HepG2 (cell line): ENCODE results near the gene ANKRD17. TPM values are rescaled to one million over a fixed set of nuclear protein-coding genes. Genes with fewer than 3 reads are reported as not detected.
A peak's percentile ranks its signal among the peaks of the same experiment; 100 is the strongest.

Experiments
- ARNT ChIP-seq: fragments of 450-650 bp; IDR thresholded peaks from 2 replicates; pipeline ENCODE4 v1.6.1; 2017
- FIP1L1 ChIP-seq: fragments of 200-400 bp; formaldehyde crosslinking; IDR thresholded peaks from 2 replicates; pipeline ENCODE4 v1.6.1; 2018; ENCODE audit warnings: low read depth, mild to moderate bottlenecking, low read length, moderate library complexity, borderline replicate concordance; ENCODE audit not compliant: insufficient read depth
- GABPA ChIP-seq, 2 experiments: IDR thresholded peaks; 2 replicates each; pipeline ENCODE4 v1.6.1; 2011 to 2016; ENCODE audit warnings: low read depth in 2 of 2, low read length in 1 of 2, missing biosample characterization in 1 of 2, missing genetic modification characterization in 1 of 2
- NFYC ChIP-seq: IDR thresholded peaks from 2 replicates; pipeline ENCODE4 v1.6.1; 2016; ENCODE audit warnings: missing genetic modification reagents, missing compliant biosample characterization
- PHB2 ChIP-seq: fragments of 450-650 bp; IDR thresholded peaks from 2 replicates; pipeline ENCODE4 v1.6.1; 2018; ENCODE audit not compliant: partially characterized antibody
- SATB2 ChIP-seq: sonication (generic); formaldehyde crosslinking; IDR thresholded peaks from 2 replicates; pipeline ENCODE4 v1.5.0; 2020; ENCODE audit warnings: missing genetic modification reagents
- SRSF1 ChIP-seq: fragments of 200-400 bp; formaldehyde crosslinking; optimal IDR thresholded peaks from 2 replicates; pipeline ENCODE3; 2017; ENCODE audit warnings: mild to moderate bottlenecking, low read depth, low read length, moderate library complexity
- SRSF9 ChIP-seq: fragments of 200-400 bp; formaldehyde crosslinking; IDR thresholded peaks from 2 replicates; pipeline ENCODE4 v1.6.1; 2018; ENCODE audit warnings: borderline replicate concordance, mild to moderate bottlenecking, low read depth, low read length; ENCODE audit not compliant: insufficient read depth, poor library complexity, severe bottlenecking
- TOE1 ChIP-seq: sonication (generic); formaldehyde crosslinking; IDR thresholded peaks from 2 replicates; pipeline ENCODE4 v1.4.0; 2020; ENCODE audit warnings: mild to moderate bottlenecking, missing genetic modification reagents
- ZBTB21 ChIP-seq: sonication (generic); formaldehyde crosslinking; IDR thresholded peaks from 2 replicates; pipeline ENCODE4 v1.4.0; 2020; ENCODE audit warnings: missing genetic modification reagents
- ZFP36 ChIP-seq: fragments of 150-350 bp; IDR thresholded peaks from 2 replicates; pipeline ENCODE4 v1.6.1; 2018; ENCODE audit warnings: borderline replicate concordance, low read length, low read depth; ENCODE audit not compliant: partially characterized antibody
- ZNF207 ChIP-seq: fragments of 450-650 bp; IDR thresholded peaks from 2 replicates; pipeline ENCODE4 v1.6.1; 2016; ENCODE audit warnings: antibody characterized with exemption, borderline replicate concordance
- ZNF468 ChIP-seq: sonication (generic); formaldehyde crosslinking; IDR thresholded peaks from 2 replicates; pipeline ENCODE4 v1.8.0; 2022; ENCODE audit warnings: mild to moderate bottlenecking, moderate library complexity, missing genetic modification reagents
- ZNF564 ChIP-seq: sonication (generic); formaldehyde crosslinking; IDR thresholded peaks from 2 replicates; pipeline ENCODE4 v1.8.1; 2023; ENCODE audit warnings: mild to moderate bottlenecking, missing genetic modification reagents
- ZNF598 ChIP-seq: sonication (generic); formaldehyde crosslinking; IDR thresholded peaks from 2 replicates; pipeline ENCODE4 v1.5.1; 2020; ENCODE audit warnings: mild to moderate bottlenecking, missing genetic modification reagents, borderline replicate concordance
- ZNF790 ChIP-seq: sonication (generic); formaldehyde crosslinking; IDR thresholded peaks from 2 replicates; pipeline ENCODE4 v1.8.0; 2022; ENCODE audit warnings: missing genetic modification reagents, mild to moderate bottlenecking, borderline replicate concordance
- polyA plus RNA-seq, 8 experiments: library from polyadenylated mRNA; depleted of rRNA in 3 of 8; stranded (reverse) in 7 of 8; unstranded in 1 of 8; fragments of >200 nt; fragmentation: Illumina TruSeq in 4 of 8; extraction: Trizol in 4 of 8; gene quantifications; 2 replicates each; pipeline versions ENCODE4 v1.2.1 to v1.2.3, GENCODE V29; 2011 to 2016; ENCODE audit warnings: low read depth in 4 of 8, missing spikeins in 1 of 8, mixed read lengths in 1 of 8; ENCODE audit not compliant: insufficient read depth in 1 of 8
- total RNA-seq, 5 experiments: library from RNA; depleted of rRNA; stranded (reverse); fragments of >200 nt; fragmentation: Illumina TruSeq; extraction: Trizol; gene quantifications; 2 replicates each; pipeline ENCODE4 v1.2.3, GENCODE V29; 2016; ENCODE audit warnings: low read depth in 1 of 5
- TF ChIP-seq, protein P1 (sequence below): sonication (generic); formaldehyde crosslinking; IDR thresholded peaks from 2 replicates; pipeline ENCODE4 v1.4.0; 2020; ENCODE audit warnings: missing genetic modification reagents, borderline replicate concordance
- TF ChIP-seq, protein P2 (sequence below): sonication (generic); formaldehyde crosslinking; IDR thresholded peaks from 2 replicates; pipeline ENCODE4 v1.4.0; 2020; ENCODE audit warnings: missing genetic modification reagents
- TF ChIP-seq, protein P3 (sequence below): sonication (generic); formaldehyde crosslinking; IDR thresholded peaks from 2 replicates; pipeline ENCODE4 v1.5.0; 2020; ENCODE audit warnings: missing genetic modification reagents

ANKRD17 gene
- total and polyA plus RNA-seq, 2 of the 13 experiments (the other 11 are each of a cell fraction or from before 2014, with no cell fraction given): 55.7 to 61.1 TPM

DNA sequence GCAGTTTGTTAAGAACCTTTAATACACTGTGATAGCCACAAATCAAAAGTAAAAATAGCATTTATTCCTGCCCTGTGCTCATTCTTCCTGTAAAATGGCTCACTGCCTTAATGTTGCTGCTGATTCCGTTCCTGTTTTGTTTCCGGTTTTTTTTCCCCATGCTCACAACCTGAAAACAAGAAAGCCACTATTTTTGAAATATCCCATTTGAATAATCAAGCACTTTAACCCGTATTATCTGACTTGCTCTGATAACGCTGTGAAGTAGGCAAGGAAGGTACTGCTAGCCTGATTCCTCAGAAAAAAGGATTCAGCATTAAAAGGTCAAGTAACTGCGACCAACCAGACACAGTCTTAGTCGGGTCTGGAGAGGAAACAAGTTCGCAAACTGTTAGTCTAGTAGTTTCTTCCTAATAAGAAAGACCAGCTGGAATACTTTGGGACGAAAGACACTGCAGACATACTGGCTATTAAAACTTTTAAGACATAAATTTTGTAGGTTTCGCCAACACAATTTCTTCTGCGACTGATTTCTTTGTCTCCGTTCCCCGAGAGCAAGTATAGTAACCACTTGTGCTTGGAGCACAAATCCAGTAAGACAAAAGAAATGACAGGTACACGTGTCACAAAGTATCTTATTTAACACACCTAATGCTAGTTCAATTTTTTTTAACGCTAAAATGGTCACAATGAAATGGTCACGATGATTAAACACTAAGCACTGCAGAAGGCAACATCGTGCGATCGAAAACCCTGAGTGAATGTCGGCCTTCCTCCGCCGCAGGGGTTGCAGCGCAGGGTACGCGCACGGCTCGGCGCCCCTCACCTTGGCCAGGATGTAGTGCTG, 189.9 kb downstream of the ANKRD17 start (continued):
- no peak for TF ChIP-seq ZFP36
- no peak for TF ChIP-seq PHB2
- TF ChIP-seq TOE1 (CRISPR knock-in tag): no peak
- TF ChIP-seq ZNF598 (CRISPR knock-in tag): no peak
- TF ChIP-seq ZNF790 (CRISPR knock-in tag): no peak
- TF ChIP-seq ZNF468 (CRISPR knock-in tag): 0 out of 2 replicates have a peak, but pooled peaks have one; percentile 73
- TF ChIP-seq SATB2 (CRISPR knock-in tag): no peak
- TF ChIP-seq, protein P1, sequence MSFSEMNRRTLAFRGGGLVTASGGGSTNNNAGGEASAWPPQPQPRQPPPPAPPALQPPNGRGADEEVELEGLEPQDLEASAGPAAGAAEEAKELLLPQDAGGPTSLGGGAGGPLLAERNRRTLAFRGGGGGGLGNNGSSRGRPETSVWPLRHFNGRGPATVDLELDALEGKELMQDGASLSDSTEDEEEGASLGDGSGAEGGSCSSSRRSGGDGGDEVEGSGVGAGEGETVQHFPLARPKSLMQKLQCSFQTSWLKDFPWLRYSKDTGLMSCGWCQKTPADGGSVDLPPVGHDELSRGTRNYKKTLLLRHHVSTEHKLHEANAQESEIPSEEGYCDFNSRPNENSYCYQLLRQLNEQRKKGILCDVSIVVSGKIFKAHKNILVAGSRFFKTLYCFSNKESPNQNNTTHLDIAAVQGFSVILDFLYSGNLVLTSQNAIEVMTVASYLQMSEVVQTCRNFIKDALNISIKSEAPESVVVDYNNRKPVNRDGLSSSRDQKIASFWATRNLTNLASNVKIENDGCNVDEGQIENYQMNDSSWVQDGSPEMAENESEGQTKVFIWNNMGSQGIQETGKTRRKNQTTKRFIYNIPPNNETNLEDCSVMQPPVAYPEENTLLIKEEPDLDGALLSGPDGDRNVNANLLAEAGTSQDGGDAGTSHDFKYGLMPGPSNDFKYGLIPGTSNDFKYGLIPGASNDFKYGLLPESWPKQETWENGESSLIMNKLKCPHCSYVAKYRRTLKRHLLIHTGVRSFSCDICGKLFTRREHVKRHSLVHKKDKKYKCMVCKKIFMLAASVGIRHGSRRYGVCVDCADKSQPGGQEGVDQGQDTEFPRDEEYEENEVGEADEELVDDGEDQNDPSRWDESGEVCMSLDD: 0 out of 2 replicates have a peak, but pooled peaks have one; percentile 44
- no peak for TF ChIP-seq SRSF1
- TF ChIP-seq FIP1L1: no peak
- no peak for TF ChIP-seq SRSF9
- no peak for TF ChIP-seq ZBTB21 (CRISPR knock-in tag)
- TF ChIP-seq NFYC: no peak
- TF ChIP-seq ZNF564: no peak
- TF ChIP-seq ZNF207: no peak
- TF ChIP-seq, protein P2, sequence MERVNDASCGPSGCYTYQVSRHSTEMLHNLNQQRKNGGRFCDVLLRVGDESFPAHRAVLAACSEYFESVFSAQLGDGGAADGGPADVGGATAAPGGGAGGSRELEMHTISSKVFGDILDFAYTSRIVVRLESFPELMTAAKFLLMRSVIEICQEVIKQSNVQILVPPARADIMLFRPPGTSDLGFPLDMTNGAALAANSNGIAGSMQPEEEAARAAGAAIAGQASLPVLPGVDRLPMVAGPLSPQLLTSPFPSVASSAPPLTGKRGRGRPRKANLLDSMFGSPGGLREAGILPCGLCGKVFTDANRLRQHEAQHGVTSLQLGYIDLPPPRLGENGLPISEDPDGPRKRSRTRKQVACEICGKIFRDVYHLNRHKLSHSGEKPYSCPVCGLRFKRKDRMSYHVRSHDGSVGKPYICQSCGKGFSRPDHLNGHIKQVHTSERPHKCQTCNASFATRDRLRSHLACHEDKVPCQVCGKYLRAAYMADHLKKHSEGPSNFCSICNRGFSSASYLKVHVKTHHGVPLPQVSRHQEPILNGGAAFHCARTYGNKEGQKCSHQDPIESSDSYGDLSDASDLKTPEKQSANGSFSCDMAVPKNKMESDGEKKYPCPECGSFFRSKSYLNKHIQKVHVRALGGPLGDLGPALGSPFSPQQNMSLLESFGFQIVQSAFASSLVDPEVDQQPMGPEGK (CRISPR knock-in tag): no peak
- no peak for TF ChIP-seq ARNT
- no peak for TF ChIP-seq GABPA (IDR thresholded peaks at IDR 0.05; ENCODE audit: low read depth, low read length)
- TF ChIP-seq GABPA (CRISPR knock-in tag; IDR thresholded peaks at IDR 0.05; ENCODE audit: low read depth): peak; percentile 18; the same call in 1 of the 2 replicates
- TF ChIP-seq, protein P3, sequence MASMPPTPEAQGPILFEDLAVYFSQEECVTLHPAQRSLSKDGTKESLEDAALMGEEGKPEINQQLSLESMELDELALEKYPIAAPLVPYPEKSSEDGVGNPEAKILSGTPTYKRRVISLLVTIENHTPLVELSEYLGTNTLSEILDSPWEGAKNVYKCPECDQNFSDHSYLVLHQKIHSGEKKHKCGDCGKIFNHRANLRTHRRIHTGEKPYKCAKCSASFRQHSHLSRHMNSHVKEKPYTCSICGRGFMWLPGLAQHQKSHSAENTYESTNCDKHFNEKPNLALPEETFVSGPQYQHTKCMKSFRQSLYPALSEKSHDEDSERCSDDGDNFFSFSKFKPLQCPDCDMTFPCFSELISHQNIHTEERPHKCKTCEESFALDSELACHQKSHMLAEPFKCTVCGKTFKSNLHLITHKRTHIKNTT (CRISPR knock-in tag): no peak
